ENCODE results near the gene TSPAN9. TPM values are rescaled to one million over a fixed set of nuclear protein-coding genes. Genes with fewer than 3 reads are reported as not detected.

The TSPAN9 gene
- total RNA-seq, 1 experiment from 2014 or later = 35.5 TPM

- POLR2A ChIA-PET (ENCODE audit: low non-redundant PET) = no interaction called here
- CTCF ChIA-PET = no interaction called here
- Histone ChIP-seq H3K9me3 (ENCODE audit: low read depth, low read length, poor library complexity, severe bottlenecking) (peaks cover 5% of the 10 kb centered on the region), H3K27me3 (replicated peaks; ENCODE audit: insufficient read depth, low read depth, low read length, poor library complexity) (no peaks in the 10 kb centered on the region), H3K4me3 (ENCODE audit: low read depth, low read length, poor library complexity, severe bottlenecking) (no peak overlapping the region), H3K36me3 (ENCODE audit: insufficient read depth, low read length, poor library complexity, severe bottlenecking) (no peaks in the 10 kb centered on the region), H3K27ac (ENCODE audit: low read depth, low read length, poor library complexity, severe bottlenecking) (no peak overlapping the region), H3K4me1 (ENCODE audit: insufficient read depth, low read length, poor library complexity, severe bottlenecking) (peaks cover 13% of the 10 kb centered on the region)
- intact Hi-C loops (cut with micrococcal nuclease; ENCODE audit: unreplicated experiment) = no loop called here
- BruUV-seq (replicated peaks) = no TSS peak
- TF ChIP-seq EZH2 (IDR thresholded peaks at IDR 0.05; ENCODE audit: borderline replicate concordance, low read depth, low read length, poor library complexity, severe bottlenecking) (no peak), CTCF (conservative IDR thresholded peaks at IDR 0.05; ENCODE audit: low read depth, low read length) (no peak)
- DNase-seq (ENCODE audit: low spot score) = no peak
These were observed 51.5 kb downstream of the TSPAN9 start for GRCh38 chr12:3128498-3129293.

- intact Hi-C loops (cut with micrococcal nuclease; ENCODE audit: unreplicated experiment) = no loop called here
- Histone ChIP-seq H3K27me3 (replicated peaks; ENCODE audit: insufficient read depth, low read depth, low read length, poor library complexity) (no peaks in the 10 kb centered on the region), H3K36me3 (ENCODE audit: insufficient read depth, low read length, poor library complexity, severe bottlenecking) (no peaks in the 10 kb centered on the region), H3K9me3 (ENCODE audit: low read depth, low read length, poor library complexity, severe bottlenecking) (peaks cover 5% of the 10 kb centered on the region), H3K4me1 (ENCODE audit: insufficient read depth, low read length, poor library complexity, severe bottlenecking) (peaks cover 13% of the 10 kb centered on the region), H3K27ac (ENCODE audit: low read depth, low read length, poor library complexity, severe bottlenecking) (no peak overlapping the region), H3K4me3 (ENCODE audit: low read depth, low read length, poor library complexity, severe bottlenecking) (no peak overlapping the region)
- ChIA-PET CTCF (no interaction called here), POLR2A (ENCODE audit: low non-redundant PET) (no interaction called here)
- no peak for TF ChIP-seq CTCF (conservative IDR thresholded peaks at IDR 0.05; ENCODE audit: low read depth, low read length)
- no peak for TF ChIP-seq EZH2 (IDR thresholded peaks at IDR 0.05; ENCODE audit: borderline replicate concordance, low read depth, low read length, poor library complexity, severe bottlenecking)
- DNase-seq (ENCODE audit: low spot score) = no peak
- BruUV-seq (replicated peaks) = no TSS peak
These were observed 52.3 kb downstream of the TSPAN9 start for GRCh38 chr12:3129301-3130056.

GRCh38 chr12:3130057-3130830 lies 53.1 kb downstream of the TSPAN9 start:
- Histone ChIP-seq H3K4me3 (ENCODE audit: low read depth, low read length, poor library complexity, severe bottlenecking) (no peak overlapping the region), H3K27me3 (replicated peaks; ENCODE audit: insufficient read depth, low read depth, low read length, poor library complexity) (no peaks in the 10 kb centered on the region), H3K9me3 (ENCODE audit: low read depth, low read length, poor library complexity, severe bottlenecking) (no peaks in the 10 kb centered on the region), H3K27ac (ENCODE audit: low read depth, low read length, poor library complexity, severe bottlenecking) (no peak overlapping the region), H3K4me1 (ENCODE audit: insufficient read depth, low read length, poor library complexity, severe bottlenecking) (peaks cover 13% of the 10 kb centered on the region), H3K36me3 (ENCODE audit: insufficient read depth, low read length, poor library complexity, severe bottlenecking) (no peaks in the 10 kb centered on the region)
- TF ChIP-seq EZH2 (IDR thresholded peaks at IDR 0.05; ENCODE audit: borderline replicate concordance, low read depth, low read length, poor library complexity, severe bottlenecking) (no peak), CTCF (conservative IDR thresholded peaks at IDR 0.05; ENCODE audit: low read depth, low read length) (no peak)
- no peak for DNase-seq (ENCODE audit: low spot score)
- ChIA-PET CTCF (no interaction called here), POLR2A (ENCODE audit: low non-redundant PET) (no interaction called here)
- intact Hi-C loops (cut with micrococcal nuclease; ENCODE audit: unreplicated experiment) = no loop called here
- BruUV-seq (replicated peaks) = no TSS peak
